ENCODE results near the gene HBE1.
"Not testable (repeated sequence)": the region's sequence is repeated elsewhere in the genome, so short reads cannot be mapped to it uniquely, and the experiment has no call there.

GRCh38 chr11:5254023-5254422 is 15.7 kb downstream of the HBE1 start:
- TF ChIP-seq CTCF, POLR2A (IDR thresholded peaks at IDR 0.05): not testable (repeated sequence)
